Measurements from ENCODE around the gene PACRG. TPM values are rescaled to one million over a fixed set of nuclear protein-coding genes. Genes with fewer than 3 reads are reported as not detected.

Gene PACRG
- polyA plus RNA-seq, 12 donors, result 1.5 to 4.3 (median 2.0) TPM; not detected in 2

- DNase-seq, result no peak
These were observed 409.1 kb downstream of the PACRG start for GRCh38 chr6:163136681-163137397.

DNA sequence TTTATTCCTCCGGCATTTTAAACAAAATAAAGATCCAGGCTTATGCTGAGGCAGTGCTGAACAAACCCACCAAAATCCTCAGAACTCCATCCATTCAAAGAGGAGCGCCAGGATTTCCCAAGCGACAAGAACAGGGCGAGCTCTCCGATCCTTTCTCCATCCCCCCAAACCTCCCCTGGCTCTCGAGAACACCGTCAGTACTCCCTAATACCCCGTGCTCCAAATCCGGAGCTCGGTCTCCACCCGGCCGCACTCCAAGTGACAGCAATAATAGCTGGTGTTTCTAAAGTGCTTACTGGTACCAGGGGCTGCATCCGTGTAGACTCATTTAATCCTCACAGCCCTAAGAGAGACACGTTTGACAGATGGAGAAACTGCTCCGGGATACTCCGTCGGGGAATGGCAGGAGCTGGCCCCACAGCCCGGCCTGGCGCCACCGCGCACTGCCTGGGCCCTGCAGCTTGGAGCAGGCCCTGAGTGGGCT is 409.7 kb downstream of the PACRG start:
- no peak for DNase-seq

DNA sequence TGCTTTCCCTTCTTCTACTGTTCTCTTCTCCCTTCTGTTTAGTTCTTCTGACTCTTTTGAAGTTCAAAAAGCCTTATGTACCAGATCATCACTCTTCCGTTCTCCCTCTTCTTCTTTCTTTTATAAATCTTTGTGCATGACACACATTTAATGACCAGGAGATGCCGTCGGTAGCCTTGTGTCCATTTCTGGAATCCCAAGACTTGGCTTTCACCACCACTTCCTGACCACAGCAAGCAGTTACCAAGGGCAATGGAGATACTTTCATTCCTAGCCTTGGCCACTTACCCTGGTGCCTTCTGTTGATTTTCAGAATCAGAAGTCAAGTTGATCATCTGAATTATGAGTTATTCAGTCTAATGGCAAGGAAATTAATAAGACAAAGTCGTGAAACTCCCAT is 418.3 kb downstream of the PACRG start:
- no peak for DNase-seq

- no peak for DNase-seq
These were observed 420.2 kb downstream of the PACRG start for GRCh38 chr6:163147994-163148393.

DNA sequence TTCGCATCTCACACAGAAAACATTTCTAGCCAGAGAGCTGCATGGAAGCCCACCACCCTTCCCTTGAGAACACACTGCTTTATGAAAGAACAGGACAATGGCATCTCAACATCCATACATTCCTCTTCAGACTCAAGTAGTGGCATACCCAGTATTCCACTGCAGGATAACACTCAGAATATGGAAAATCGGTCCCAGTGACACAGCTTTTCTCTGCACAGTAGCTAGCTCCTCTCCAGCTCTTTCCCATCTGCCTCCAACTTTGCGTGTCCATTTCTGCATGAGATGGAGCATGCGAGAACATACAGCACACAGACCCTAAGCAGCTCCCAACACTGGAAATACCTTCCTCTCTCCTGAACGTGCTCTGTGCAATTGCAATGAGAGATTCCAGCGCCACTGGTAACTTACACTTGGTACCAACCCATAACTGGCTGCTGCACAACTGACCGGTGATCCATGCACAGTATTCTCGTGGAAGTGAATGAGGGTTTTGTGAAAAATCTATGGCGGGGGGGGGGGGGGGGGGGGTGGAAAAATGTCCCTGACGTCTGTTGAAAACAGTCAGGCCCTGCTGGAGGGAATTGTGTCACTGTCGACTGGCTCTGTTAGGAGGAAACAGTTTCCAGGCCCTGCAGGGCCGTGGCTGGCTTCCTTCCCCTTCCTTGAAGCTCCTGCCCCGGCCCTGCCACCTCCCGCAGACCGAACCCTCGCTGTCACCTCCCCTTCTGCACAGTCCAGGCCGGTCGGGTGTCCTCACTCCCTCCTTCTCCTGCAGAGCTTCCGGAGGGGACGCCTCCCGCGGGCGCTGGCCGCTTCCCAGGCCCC is 420.9 kb downstream of the PACRG start:
- DNase-seq, result no peak

GRCh38 chr6:163149279-163149848 is 421.6 kb downstream of the PACRG start:
- DNase-seq, result no peak

- no peak for DNase-seq
These were observed 423.4 kb downstream of the PACRG start for GRCh38 chr6:163151212-163151611.

DNA sequence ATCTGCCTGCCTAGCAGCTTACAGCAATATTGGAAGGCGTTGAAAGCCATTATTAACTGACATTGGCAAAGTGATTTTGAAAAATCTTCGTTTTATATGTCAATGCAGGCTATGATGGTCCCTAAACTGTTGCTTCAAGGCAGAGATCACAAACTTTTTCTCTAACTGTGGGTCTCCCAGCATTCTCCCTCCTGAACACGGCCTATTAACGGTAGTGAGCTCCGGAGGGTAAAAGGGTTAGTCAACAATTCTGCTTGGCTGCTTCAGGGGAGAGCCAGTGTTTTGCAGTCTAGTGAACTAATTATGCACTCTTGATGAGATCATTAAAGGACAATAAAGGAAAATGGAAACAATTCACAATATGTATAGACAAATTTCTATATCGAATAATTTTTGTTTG is 424.9 kb downstream of the PACRG start:
- peak; percentile 15 for DNase-seq

DNA sequence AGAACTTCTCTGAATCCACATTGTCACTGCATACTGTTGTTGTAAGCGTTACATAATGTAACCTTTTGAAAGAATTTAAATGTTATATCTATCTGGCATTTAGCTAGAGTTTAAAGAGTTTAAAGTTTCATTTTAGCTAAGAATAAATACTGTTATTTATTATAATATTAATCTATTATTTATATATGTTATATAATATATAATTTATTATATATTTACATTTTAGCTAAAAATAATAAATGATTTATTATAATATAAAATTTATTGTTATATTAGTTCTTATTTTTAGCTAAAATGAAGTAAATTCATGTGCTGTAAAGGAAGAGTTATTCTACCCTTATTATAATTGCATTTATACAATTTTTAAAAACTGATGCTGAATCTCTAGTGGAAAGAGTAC is 431.3 kb downstream of the PACRG start:
- no peak for DNase-seq

DNA sequence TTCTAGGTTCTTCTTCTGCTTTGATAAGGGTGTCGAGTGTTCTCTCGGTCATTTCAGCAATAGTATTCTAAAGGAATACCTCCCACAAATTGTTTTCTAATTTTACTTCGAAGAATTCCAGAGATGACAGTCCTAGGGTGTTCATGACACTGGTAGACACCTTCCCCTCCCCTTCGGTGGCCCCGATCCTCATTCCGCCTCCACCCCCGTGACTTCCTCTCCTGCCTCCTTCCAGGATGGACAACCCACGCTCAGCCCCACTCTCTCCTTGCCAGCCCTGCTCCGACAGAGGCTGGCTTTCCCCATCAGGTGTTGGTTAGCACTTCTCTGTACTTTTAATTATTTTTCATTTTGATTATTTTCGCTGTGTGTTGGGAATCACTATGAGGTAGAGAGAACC is 431.9 kb downstream of the PACRG start:
- DNase-seq, result no peak

DNA sequence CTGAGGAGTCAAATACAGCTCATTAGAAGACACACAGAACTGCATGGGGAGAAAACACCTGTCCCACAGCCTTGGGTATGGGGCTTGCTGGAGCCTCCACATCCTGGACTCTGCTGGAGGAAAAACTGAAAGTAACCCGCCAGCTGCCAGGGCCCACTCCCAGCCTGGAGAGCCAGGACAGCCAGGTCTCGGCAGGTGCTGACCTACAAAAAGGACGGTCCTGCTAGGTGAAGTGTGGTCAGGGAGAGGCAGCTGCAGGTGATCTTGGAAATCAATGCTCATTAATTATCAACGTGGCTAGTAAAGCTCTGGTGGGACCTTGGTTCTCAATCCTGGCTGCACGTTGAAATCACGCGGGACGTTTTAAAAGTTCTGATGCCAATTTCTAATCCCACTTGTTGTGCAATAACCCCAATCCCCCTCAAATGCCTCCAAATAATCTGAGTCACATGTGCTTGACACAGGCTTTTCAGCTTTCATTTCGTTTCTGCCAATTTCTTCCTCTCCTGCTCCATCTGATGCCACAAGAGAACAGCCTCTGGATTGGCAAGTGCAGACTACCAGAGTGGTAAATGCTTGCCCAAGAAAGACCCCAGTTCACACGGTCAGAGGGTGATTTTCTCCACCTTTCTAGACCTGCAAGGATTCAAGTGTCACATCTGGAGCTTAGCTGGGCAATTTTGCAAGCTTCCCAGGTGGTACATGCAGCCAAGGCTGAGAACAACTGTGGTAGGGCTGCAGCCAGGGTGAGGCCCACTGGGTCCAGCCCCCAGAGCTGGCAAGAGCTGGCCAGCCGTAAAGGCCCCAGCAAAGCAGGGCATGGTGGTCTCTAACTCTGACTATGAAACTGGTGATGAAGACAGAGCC is 434.5 kb downstream of the PACRG start:
- no peak for DNase-seq

GRCh38 chr6:163162874-163163213 is 435.1 kb downstream of the PACRG start:
- DNase-seq, result no peak

GRCh38 chr6:163164175-163164900 is 436.6 kb downstream of the PACRG start:
- DNase-seq, result no peak

- DNase-seq, result no peak
These were observed 437.6 kb downstream of the PACRG start for GRCh38 chr6:163165155-163165910.

GRCh38 chr6:163165922-163166321 is 438.1 kb downstream of the PACRG start:
- no peak for DNase-seq

- DNase-seq, result no peak
These were observed 438.7 kb downstream of the PACRG start for GRCh38 chr6:163166507-163166906.

- DNase-seq, result no peak
These were observed 441.7 kb downstream of the PACRG start for GRCh38 chr6:163169521-163169920.

- DNase-seq, result no peak
These were observed 442.6 kb downstream of the PACRG start for GRCh38 chr6:163170294-163170883.

GRCh38 chr6:163173741-163174140 is 446.0 kb downstream of the PACRG start:
- no peak for DNase-seq

DNA sequence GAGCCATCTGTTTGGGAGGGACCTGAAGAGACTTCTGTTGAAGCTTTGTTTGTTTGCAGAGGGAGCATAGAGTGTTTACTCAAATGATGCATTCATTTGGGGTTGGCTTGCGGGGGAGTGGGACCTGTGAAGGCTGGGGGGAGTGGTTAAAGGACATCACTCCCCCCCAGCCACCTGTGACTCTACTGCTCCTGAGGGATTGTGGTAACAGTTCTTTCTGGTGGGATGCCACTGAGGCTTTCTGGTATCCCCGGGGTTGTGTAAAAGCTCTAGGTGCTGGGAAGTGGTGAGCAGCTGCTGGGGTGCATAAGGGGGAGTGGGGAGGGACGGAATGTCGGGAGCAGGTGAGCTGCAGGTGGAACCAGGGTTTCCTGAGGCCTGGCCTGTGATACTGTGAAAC is 447.5 kb downstream of the PACRG start:
- no peak for DNase-seq
